Measurements from ENCODE around the gene APOA5.
"Not testable (repeated sequence)": the region's sequence is repeated elsewhere in the genome, so short reads cannot be mapped to it uniquely, and the experiment has no call there.

DNA sequence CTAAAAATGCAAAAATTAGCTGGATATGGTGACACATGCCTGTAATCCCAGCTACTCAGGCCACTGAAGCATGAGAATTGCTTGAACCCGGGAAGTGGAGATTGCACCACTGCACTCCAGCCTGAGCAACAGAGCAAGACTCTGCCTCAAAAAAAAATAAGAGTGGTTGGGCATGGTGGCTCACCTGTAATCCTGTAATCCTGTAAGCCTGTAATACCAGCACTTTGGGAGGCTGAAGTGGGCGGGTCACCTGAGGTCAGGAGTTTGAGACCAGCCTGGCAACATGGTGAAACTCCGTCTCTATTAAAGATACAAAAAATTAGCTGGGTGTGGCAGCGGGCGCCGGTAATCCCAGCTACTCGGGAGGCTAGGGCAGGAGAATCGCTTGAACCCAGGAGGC, 35.6 kb downstream of the APOA5 start:
- TF ChIP-seq, protein P1, sequence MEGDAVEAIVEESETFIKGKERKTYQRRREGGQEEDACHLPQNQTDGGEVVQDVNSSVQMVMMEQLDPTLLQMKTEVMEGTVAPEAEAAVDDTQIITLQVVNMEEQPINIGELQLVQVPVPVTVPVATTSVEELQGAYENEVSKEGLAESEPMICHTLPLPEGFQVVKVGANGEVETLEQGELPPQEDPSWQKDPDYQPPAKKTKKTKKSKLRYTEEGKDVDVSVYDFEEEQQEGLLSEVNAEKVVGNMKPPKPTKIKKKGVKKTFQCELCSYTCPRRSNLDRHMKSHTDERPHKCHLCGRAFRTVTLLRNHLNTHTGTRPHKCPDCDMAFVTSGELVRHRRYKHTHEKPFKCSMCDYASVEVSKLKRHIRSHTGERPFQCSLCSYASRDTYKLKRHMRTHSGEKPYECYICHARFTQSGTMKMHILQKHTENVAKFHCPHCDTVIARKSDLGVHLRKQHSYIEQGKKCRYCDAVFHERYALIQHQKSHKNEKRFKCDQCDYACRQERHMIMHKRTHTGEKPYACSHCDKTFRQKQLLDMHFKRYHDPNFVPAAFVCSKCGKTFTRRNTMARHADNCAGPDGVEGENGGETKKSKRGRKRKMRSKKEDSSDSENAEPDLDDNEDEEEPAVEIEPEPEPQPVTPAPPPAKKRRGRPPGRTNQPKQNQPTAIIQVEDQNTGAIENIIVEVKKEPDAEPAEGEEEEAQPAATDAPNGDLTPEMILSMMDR (IDR thresholded peaks at IDR 0.05 in 4 of 5, conservative IDR thresholded peaks at IDR 0.05 in 1 of 5): not testable (repeated sequence)
- not testable (repeated sequence) for TF ChIP-seq POLR2A (IDR thresholded peaks at IDR 0.05)
